Stimulated activated naive CD8-positive, alpha-beta T cell treated with anti-CD3 and anti-CD28 coated beads, Interleukin-15, amount 100 ng/mL, for 72 hours (primary cell): ENCODE measurements around the gene POC5.

Experiments
- ATAC-seq: fragments of 150-1000 bp; cut with Tn5 transposase; 2 replicates; pipeline ENCODE4 v1.10.0; 2021; ENCODE audit warnings: mild to moderate bottlenecking, moderate library complexity
- DNase-seq, 2 donors: peaks; one replicate each; pipeline ENCODE4 v3.0.0; 2021 to 2022
- H3K27ac Mint-ChIP-seq, 2 donors: one replicate each; pipeline ENCODE4 v1.8.0; 2022; ENCODE audit warnings: mild to moderate bottlenecking in 2 of 2, mixed read lengths in 2 of 2, moderate library complexity in 2 of 2
- H3K27me3 Mint-ChIP-seq: one replicate; pipeline ENCODE4 v1.8.0; 2022; ENCODE audit warnings: mixed read lengths
- H3K4me1 Mint-ChIP-seq: one replicate; pipeline ENCODE4 v1.8.0; 2022; ENCODE audit warnings: mild to moderate bottlenecking, mixed read lengths
- H3K4me3 Mint-ChIP-seq, 2 donors: one replicate each; pipeline ENCODE4 v1.8.0; 2022; ENCODE audit warnings: mild to moderate bottlenecking in 2 of 2, mixed read lengths in 2 of 2, moderate library complexity in 1 of 2
- H3K9me3 Mint-ChIP-seq, 2 donors: one replicate each; pipeline ENCODE4 v1.8.0; 2022; ENCODE audit warnings: mixed read lengths in 2 of 2

Gene POC5

DNA sequence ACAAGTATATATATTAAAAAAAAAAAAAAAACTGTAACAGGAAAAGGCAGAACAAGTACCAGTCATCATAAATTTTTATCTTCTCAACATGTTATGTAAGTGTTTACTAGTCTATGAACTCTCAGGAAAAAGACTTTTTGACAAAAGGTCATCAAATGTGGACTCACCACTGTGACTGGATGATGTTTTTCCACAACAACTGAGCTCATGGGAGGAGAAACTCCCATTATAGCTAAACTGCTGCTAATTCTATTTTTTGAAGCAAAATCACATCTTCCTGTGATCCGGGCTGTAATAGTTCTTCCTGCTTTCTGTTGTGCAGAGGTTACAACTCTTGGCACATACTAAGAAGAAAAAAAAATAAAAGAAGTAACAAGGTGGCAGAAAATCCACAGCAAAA lies 39.6 kb downstream of the POC5 start:
- DNase-seq: no peak

DNA sequence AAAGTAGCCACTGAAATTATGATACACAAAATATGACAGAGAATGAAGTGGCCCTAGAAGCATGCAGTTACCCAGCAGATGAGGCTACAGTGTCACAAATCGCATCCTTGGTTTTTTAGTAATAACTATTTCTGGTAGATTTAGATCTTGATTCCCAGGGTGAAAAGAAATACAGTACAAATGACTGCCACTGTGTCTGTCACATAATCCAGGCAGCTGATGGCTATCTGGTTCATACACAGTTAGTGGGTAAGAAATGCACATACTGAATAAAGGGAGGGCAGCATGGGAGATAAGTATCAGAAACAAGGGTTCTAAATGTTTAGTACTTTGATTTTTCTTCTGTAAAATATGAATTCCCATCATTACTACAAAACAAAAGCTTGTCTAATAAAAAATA lies 41.5 kb downstream of the POC5 start:
- H3K4me1 Mint-ChIP-seq: peaks cover 16% of the 10 kb centered on the region
- no peaks in the 10 kb centered on the region for H3K9me3 Mint-ChIP-seq
- ATAC-seq (no peak), DNase-seq (no peak)
- H3K4me3 Mint-ChIP-seq: no peak overlapping the region
- no peaks in the 10 kb centered on the region for H3K27me3 Mint-ChIP-seq
- no peak overlapping the region for H3K27ac Mint-ChIP-seq

More for the DNA sequence above, 39.6 kb downstream of the POC5 start:
- no peak for ATAC-seq
- peak overlapping the region in 1 of 2 donors; percentile 6 for H3K4me3 Mint-ChIP-seq
- no peaks in the 10 kb centered on the region for H3K27me3 Mint-ChIP-seq
- peak overlapping the region in 1 of 2 donors; percentile 48 for H3K27ac Mint-ChIP-seq
- no peaks in the 10 kb centered on the region for H3K9me3 Mint-ChIP-seq
- peaks cover 11% of the 10 kb centered on the region for H3K4me1 Mint-ChIP-seq

DNA sequence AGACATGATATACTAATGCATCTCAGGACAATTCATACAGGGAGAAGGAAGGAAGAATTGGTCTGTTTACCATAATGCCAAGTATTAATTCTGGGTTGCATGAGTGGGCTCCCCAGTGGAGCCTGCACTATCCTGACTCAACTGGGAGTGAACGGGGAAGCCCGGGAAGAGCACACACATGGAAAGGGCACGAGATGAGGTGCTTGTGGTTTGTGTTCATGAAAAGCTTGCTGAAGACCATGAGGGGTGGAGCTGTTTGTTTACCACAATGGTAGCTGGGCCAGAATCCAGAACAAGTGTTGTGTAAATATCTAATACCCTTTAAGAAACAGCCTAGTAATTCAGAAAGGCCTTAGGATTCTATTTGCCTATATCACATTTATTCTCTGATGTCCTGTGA lies 44.6 kb downstream of the POC5 start:
- Mint-ChIP-seq H3K9me3 (no peaks in the 10 kb centered on the region), H3K27me3 (no peaks in the 10 kb centered on the region), H3K4me1 (peaks cover 34% of the 10 kb centered on the region), H3K27ac (no peak overlapping the region), H3K4me3 (no peak overlapping the region)
- no peak for ATAC-seq
- DNase-seq: no peak

DNA sequence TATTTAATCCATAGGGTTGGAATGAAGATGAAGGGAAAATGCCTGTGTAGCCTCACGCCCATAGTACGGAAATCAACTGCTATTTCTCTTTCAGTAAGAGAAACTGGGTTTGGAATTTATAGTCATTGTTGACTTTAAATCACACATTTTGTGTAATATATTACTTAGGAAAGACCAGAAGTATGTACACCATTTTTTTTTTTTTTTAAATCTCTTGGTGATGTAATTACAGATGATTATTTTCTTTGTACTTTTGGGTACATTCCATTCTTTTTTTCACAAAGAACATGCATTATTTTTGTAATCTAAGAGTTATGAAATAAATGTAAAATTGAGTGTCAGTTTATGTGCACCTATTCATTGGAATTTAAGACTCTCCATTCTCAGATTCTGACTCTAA lies 45.7 kb downstream of the POC5 start:
- H3K9me3 Mint-ChIP-seq: no peaks in the 10 kb centered on the region
- H3K27me3 Mint-ChIP-seq: no peaks in the 10 kb centered on the region
- peaks cover 33% of the 10 kb centered on the region for H3K4me1 Mint-ChIP-seq
- ATAC-seq: no peak
- H3K4me3 Mint-ChIP-seq: no peak overlapping the region
- no peak overlapping the region for H3K27ac Mint-ChIP-seq
- DNase-seq: no peak

DNA sequence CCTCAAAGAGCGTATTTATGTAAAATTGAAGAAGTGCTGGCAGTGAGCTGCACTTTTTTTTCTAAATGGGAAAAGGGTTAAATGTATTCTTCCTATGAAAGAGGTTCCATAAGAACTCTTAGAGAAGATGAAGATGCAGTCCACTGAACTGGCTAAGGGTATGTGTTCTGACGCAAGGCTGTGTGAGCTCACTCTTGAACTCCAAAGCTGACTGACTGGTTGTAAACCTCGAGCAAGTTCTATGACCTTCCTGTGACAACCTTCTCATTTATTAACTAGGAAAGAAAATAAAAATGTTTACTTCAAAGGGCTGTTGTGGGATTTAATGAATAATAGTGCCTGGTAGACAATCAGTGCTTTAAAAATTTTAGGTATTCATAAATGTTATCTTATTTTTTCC lies 46.7 kb downstream of the POC5 start:
- no peak for ATAC-seq
- H3K27me3 Mint-ChIP-seq: no peaks in the 10 kb centered on the region
- H3K27ac Mint-ChIP-seq: no peak overlapping the region
- H3K4me1 Mint-ChIP-seq: peaks cover 33% of the 10 kb centered on the region
- DNase-seq: no peak
- H3K9me3 Mint-ChIP-seq: no peaks in the 10 kb centered on the region
- peak overlapping the region; percentile 18 to 19 for H3K4me3 Mint-ChIP-seq

DNA sequence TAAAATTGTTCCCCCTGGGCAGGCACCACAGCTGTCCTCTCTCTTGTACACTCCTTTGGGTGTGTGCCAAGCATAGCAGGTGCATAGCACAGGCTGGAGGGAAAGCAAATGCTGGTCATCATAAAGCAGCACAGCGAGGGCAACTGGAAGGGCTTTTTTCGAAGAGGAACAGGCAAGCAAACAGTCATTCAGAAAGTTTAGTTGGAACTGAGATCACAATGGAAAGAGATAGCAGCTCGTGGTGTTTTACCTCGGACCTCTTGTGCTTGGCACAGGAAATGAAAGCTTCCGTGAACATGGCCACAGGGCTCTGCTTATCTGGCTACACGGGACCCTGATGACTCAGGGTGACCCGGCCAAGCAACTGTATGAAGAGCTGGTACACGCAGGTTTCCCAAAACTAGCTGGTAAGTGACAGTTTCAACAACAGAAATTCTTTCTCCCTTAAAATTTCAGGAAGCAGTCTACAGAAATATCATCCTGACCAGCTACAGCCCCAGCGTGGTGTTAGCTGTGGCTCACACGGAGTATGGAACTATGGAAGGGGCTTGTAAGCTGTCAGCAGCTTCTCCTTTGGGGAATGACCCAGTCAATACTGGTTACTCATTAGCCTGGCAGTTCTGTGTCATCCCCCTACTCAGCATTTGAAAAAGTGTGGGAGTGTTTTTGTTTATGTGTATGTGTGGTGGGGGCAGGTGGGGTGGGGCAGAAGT lies 48.1 kb downstream of the POC5 start:
- peak; percentile 54 to 74 for DNase-seq

DNA sequence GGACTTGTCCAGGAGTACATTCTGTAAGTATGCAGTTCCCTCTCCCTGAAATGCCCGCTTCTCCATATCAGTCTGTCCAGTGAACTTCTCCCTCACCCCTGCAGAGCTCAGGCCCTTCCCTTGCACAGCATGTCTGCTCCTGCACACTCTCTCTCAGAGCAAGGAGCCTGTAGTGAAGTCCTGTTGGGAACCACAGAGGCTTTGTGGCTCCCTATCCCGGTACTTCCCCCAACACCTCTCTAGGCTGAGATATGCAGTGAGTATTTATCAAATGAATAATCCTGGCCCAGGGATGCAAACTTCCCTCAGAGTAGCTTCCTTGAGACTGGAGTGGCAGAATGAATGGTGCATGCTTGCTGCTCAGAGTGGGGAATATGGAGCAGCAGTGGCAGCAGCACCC lies 48.8 kb downstream of the POC5 start:
- Mint-ChIP-seq H3K4me3 (peak overlapping the region; percentile 77 to 84), H3K9me3 (no peaks in the 10 kb centered on the region), H3K27me3 (no peaks in the 10 kb centered on the region), H3K4me1 (peaks cover 33% of the 10 kb centered on the region), H3K27ac (peak overlapping the region in 1 of 2 donors; percentile 91)
- DNase-seq (no peak), ATAC-seq (no peak)

More for the DNA sequence above, 48.1 kb downstream of the POC5 start:
- peak; percentile 99 for ATAC-seq
- Mint-ChIP-seq H3K27me3 (no peaks in the 10 kb centered on the region), H3K4me1 (peaks cover 33% of the 10 kb centered on the region), H3K9me3 (no peaks in the 10 kb centered on the region), H3K27ac (peak overlapping the region; percentile 91 to 93), H3K4me3 (peak overlapping the region; percentile 77 to 84)

DNA sequence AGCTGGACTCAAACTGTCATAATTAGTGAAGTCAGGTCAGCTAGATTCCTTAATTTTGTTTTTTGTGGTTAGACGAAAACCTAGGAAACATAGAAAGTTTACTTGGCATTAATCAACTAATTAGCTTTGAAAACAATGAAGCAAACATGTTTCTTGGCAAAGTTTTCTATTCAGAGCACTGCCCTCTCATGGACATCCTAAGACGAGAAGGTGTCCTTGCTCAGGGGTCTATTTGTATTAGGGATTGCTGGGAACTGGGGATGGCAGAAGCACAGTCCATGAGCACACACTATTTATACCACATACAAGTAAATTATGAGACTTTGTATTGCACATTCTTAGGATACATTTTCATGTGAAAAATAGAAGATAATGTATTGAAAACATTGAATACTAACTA lies 49.7 kb downstream of the POC5 start:
- Mint-ChIP-seq H3K9me3 (no peaks in the 10 kb centered on the region), H3K4me1 (peaks cover 33% of the 10 kb centered on the region), H3K4me3 (no peak overlapping the region), H3K27me3 (no peaks in the 10 kb centered on the region), H3K27ac (no peak overlapping the region)
- ATAC-seq: no peak
- no peak for DNase-seq

DNA sequence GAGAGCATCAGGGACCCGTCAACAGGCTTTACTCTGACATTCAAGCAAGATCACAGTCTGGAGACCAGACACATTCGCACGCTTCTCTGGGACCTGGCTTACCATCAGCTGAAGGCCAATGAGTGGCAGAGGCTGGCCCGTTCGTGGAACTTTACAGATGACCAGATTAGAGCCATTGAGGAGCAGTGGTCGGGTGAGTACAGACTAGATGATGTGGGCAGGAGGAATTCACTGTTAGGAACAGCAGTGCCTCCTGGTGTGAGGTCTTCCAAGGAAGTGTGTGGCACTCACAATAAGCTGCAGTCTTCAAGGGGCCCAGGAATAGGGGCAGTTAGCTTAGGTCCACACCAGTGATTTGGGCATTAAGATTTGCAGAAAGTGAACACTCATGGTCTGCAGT lies 50.4 kb downstream of the POC5 start:
- no peak for DNase-seq
- H3K4me3 Mint-ChIP-seq: no peak overlapping the region
- no peak overlapping the region for H3K27ac Mint-ChIP-seq

DNA sequence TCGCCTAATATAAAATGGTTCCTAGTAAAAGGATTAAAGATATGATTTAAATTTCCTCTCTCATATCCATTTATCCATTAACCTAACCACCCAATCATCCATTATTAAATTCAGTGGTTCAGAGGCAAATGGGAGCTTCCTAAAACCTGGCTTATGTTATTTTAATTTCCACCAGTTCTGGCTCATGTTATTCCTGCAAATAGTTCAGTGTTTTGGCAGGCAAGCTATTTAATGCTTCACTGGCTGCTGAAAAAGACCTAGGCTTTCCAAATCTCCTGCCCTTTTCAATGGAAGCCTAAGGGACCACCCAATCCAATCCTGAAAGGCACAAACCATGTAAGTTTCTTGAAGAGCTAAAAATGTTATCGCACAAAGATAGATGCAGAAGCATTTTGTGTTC lies 52.3 kb downstream of the POC5 start:
- ATAC-seq (no peak), DNase-seq (no peak)
- H3K4me3 Mint-ChIP-seq: no peak overlapping the region
- H3K27me3 Mint-ChIP-seq: no peaks in the 10 kb centered on the region
- H3K4me1 Mint-ChIP-seq: peaks cover 24% of the 10 kb centered on the region
- no peak overlapping the region for H3K27ac Mint-ChIP-seq
- H3K9me3 Mint-ChIP-seq: no peaks in the 10 kb centered on the region

More for the DNA sequence above, 50.4 kb downstream of the POC5 start:
- H3K27me3 Mint-ChIP-seq: no peaks in the 10 kb centered on the region
- no peaks in the 10 kb centered on the region for H3K9me3 Mint-ChIP-seq
- no peak for ATAC-seq
- H3K4me1 Mint-ChIP-seq: peaks cover 33% of the 10 kb centered on the region

DNA sequence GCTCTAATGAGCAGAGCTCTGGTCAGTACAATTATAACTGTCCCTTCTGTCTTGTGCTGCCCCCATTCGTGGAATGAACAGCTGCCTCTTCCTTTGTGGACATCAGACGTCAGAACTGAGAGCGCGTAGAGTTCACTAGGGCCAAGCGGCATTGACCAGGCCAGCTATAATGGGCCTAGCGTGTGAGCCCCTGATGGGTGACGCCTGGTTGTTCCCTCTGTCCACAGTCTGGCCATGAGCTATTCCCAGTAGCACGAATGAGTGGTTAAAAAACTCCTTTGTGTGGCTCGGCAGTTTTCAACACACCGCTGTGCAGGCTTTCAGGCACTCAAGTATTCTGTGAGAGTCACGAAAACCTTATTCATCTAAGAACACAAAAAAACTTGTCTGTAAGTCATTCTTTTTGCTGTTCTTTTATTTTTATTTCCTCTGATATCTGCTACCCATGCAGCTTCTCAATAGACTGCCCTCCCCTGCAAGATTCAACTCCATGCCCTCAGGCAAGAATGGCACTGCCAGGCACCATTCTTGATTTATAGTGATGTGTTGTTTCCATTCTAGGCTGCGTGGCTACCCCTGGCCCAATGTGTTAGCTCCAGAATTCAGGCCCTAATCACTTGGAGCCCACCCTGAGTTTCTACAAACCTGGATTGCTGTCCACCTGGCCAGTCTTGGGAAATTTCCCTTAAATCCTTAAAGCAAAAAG lies 53.5 kb downstream of the POC5 start:
- Mint-ChIP-seq H3K9me3 (no peaks in the 10 kb centered on the region), H3K27me3 (no peaks in the 10 kb centered on the region), H3K27ac (no peak overlapping the region), H3K4me3 (no peak overlapping the region), H3K4me1 (peaks cover 15% of the 10 kb centered on the region)
- no peak for DNase-seq
- no peak for ATAC-seq

DNA sequence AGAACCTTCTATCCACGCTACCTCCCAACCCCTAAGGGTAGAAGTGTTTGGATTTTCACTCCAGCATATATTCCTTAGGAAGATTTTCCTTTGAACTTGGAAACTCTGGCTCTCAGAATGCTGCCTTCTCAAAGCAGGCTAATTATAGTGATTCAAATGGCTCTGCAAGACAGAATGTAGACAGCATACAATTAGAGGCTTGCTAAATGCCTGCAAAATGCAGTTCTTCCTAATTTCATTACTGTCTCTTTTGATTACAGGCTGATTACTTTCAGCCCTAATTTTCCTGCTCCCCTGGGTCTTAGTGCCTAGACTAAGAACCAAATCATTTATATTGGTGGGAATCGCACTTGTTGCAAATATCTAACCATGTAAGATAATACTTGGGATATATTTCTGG lies 55.2 kb downstream of the POC5 start:
- Mint-ChIP-seq H3K27ac (no peak overlapping the region), H3K27me3 (no peaks in the 10 kb centered on the region), H3K9me3 (no peaks in the 10 kb centered on the region), H3K4me1 (peaks cover 7% of the 10 kb centered on the region), H3K4me3 (no peak overlapping the region)
- no peak for DNase-seq
- ATAC-seq: no peak

DNA sequence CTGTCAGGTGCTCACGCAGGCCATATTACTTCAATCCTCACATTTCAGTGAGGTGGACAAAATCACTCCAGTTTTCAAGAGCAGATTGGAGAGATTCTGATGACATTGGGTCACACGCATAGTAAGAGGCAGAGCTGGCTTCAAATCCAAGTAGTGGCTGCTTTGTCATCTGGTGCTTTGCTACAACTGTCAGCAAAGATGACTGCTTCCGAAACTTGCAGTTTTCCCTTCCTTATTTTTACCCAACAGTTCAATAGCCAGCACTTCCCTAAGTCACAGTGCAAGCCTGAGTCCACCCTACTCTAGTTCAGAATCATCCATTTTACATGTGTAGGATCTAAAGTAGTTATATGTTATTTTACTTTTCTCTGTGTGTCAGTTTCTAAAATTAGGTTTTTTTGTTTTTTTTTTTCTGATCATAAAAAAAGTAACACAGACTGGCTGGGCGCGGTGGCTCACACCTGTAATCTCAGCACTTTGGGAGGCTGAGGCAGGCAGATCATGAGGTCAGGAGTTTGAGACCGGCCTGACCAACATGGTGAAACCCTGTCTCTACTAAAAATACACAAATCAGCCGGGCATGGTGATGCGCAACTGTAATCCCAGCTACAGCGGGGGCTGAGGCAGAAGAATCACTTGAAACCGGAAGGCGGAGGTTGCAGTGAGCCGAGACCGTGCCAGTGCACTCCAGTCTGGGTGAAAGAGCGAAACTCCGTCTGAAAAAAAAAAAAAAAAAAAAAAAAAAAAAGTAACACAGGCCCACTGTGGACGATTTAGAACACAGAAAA lies 56.4 kb downstream of the POC5 start:
- H3K27me3 Mint-ChIP-seq: peaks cover 7% of the 10 kb centered on the region
- no peak overlapping the region for H3K27ac Mint-ChIP-seq
- H3K4me3 Mint-ChIP-seq: no peak overlapping the region
- ATAC-seq (no peak), DNase-seq (no peak)
- peaks cover 7% of the 10 kb centered on the region for H3K4me1 Mint-ChIP-seq
- no peaks in the 10 kb centered on the region for H3K9me3 Mint-ChIP-seq

DNA sequence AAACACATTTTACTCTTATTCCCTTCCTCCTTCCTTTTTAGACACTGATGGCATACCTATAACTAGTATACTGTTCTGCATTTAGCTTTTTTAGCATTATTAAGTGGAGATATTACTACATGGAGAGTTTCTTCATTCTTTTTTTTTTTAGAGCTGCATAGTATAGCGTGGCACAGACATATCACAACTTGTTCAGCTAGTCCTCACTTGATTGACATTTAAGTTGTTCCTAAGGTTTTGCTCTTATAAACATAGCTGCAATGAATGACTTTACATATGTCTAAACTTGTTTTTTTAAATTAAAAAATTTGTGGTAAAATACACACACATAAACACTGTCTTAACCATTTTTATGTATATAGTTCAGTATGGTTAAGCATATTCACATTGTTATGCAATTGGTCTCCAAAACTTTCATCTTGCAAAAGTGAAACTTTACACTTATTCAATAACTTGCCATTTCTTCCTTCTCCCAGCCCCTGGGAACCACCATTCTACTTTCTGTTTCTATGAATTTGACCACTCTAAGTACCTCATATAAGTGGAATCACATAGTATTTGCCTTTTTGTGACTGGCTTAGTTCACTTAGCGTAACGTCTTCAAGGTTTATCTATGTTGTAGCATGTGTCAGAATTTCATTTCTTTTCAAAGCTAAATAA lies 57.3 kb downstream of the POC5 start:
- Mint-ChIP-seq H3K27ac (no peak overlapping the region), H3K27me3 (peaks cover 11% of the 10 kb centered on the region), H3K4me1 (peaks cover 7% of the 10 kb centered on the region), H3K4me3 (no peak overlapping the region), H3K9me3 (no peaks in the 10 kb centered on the region)
- no peak for ATAC-seq
- DNase-seq: no peak

DNA sequence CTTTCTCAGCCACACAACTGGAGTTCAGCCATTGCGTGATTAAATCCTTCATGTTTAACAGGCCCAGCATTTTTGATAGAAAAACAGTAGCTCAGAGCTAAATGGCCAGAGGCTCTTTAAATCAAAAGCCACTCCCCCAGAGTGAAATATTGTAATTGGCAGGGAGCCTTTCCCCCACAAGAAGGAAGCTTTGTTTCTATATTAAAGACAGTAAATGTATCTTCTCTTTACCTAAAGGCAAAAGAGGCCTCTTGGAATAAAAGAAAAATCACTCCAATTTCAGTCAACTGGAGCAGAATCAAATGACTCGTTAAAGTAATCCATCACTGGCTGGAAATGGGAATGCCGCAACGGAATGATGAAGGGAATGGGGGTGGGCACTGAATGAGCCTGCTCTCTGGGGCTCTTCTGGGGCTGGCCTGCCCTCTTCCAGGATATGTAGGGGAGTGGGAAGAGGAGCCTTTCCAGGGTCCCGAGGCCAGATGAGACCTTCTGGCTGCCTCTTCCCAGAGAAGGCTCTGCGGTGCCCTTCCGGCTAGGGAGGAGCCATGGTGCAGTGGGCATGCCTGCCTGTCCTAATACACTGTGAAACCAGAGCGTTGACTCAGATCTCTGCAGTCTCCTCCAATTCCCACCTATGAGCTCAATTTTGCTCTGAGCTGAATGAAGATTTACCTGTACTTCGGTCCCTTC lies 60.8 kb downstream of the POC5 start:
- Mint-ChIP-seq H3K4me1 (peaks cover 7% of the 10 kb centered on the region), H3K27ac (peak overlapping the region in 1 of 2 donors; percentile 29), H3K27me3 (peaks cover 23% of the 10 kb centered on the region), H3K4me3 (peak overlapping the region; percentile 25 to 49), H3K9me3 (no peaks in the 10 kb centered on the region)
- DNase-seq (no peak), ATAC-seq (no peak)
